ENCODE results near the gene OVCA2.

The OVCA2 gene

GRCh38 chr17:2065949-2066400 is 24.2 kb downstream of the OVCA2 start:
- no peak for DNase-seq (ENCODE audit: low spot score)

GRCh38 chr17:2067048-2067561 is 25.3 kb downstream of the OVCA2 start:
- no peak for DNase-seq (ENCODE audit: low spot score)

DNA sequence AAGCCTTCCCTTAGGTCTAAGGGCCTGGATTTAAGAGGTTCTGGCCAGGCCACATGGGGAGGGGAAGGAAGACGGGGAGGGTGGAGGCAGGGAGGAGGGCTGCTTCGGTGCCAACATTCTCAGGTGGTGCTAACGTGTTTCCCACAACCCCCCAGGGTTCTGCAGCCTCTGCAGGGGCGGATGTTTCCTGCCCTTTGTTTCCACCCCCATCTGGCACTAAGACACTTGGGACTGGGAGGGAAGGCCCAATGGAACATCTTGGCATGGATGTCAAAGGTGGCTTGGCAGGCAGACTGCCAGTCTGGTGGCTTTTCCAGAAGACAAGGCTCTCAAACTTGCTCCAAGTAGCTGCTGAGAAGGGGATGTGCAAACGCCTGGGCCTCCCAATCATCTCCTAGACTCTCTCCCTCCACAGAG is 25.8 kb downstream of the OVCA2 start:
- peak; percentile 64 for DNase-seq (ENCODE audit: low spot score)

DNA sequence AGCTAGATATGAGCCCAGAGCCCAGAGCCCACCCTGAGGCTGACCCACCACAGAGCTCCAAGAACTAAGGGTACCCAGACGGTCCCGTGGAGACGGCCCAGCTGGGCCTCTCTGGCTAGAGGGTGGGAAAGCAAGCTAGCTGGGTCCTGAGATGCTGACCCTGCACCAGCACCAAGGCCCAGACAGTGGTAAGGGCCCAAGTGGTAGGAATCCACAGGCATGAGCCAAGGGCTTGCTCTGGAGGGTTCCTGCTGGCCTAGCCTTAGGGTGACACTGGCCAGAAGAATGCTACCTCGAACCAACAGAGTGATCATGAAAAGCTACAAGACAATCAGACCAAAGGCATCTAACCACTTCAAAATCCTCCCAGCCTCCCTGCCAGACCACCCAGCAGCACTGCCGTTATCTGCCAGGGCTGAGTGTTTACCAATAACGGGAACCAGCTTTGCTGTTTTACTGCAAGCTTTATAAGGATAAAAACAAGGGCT is 26.3 kb downstream of the OVCA2 start:
- peak; percentile 83 for DNase-seq (ENCODE audit: low spot score)

GRCh38 chr17:2068519-2069051 is 26.8 kb downstream of the OVCA2 start:
- DNase-seq (ENCODE audit: low spot score), result no peak

GRCh38 chr17:2070241-2071023 is 28.6 kb downstream of the OVCA2 start:
- no peak for DNase-seq (ENCODE audit: low spot score)

DNA sequence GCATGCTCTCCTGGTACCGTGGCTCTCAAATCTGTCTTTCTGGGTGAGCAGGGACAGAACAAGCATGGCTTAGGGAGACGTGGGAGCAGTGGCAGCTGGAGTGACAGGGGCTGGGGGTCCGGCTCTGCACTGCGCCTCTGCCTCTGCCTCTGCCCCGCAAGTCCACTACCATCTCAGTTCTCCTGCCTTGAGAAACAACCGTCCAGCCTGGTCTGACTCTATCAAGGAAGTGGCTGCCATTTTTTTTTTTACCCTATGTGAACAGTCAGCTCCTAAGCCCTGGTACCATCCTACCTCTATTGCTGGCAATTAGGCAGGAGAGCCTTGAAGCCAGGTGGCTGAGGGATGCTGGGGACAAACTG is 29.2 kb downstream of the OVCA2 start:
- no peak for DNase-seq (ENCODE audit: low spot score)

- DNase-seq (ENCODE audit: low spot score), result no peak
These were observed 29.8 kb downstream of the OVCA2 start for GRCh38 chr17:2071455-2072281.

- DNase-seq (ENCODE audit: low spot score), result no peak
These were observed 33.1 kb downstream of the OVCA2 start for GRCh38 chr17:2074919-2075318.

DNA sequence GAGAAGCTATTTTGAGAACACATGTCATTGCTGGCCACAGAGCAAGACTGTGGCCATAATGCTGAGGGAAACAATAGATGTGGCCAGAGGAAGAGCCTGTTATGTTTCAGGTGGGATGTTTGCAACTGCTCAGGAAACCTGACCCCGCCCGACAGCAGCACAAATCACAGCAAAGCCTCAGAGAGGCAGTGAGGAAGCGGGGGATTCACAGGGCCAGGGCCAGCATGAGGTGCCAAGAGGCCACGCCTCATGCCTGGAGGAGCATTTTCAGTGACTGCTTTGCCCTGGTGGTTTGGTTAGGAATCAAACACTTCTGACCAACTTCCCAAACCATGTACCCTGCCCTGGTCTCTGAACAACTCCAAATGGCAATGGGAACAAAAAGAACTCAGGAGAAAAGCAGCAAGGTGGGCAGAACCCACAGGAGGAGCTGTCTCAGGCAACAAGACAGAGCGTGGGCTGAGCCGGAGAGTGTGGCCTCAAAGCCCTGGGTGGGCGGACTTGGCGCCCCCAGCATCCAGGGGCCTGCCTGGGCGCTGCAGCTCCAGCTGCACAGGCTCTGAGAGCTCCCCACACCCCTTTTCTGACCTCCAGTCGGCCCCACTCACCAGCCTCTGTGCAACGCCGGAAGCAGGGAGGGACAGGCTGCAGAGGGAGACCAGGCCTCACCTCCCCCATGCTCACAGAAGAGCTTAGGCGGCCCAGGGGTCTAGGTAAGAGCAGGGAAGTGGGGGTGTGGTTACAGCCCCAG is 33.7 kb downstream of the OVCA2 start:
- DNase-seq (ENCODE audit: low spot score), result peak; percentile 51

DNA sequence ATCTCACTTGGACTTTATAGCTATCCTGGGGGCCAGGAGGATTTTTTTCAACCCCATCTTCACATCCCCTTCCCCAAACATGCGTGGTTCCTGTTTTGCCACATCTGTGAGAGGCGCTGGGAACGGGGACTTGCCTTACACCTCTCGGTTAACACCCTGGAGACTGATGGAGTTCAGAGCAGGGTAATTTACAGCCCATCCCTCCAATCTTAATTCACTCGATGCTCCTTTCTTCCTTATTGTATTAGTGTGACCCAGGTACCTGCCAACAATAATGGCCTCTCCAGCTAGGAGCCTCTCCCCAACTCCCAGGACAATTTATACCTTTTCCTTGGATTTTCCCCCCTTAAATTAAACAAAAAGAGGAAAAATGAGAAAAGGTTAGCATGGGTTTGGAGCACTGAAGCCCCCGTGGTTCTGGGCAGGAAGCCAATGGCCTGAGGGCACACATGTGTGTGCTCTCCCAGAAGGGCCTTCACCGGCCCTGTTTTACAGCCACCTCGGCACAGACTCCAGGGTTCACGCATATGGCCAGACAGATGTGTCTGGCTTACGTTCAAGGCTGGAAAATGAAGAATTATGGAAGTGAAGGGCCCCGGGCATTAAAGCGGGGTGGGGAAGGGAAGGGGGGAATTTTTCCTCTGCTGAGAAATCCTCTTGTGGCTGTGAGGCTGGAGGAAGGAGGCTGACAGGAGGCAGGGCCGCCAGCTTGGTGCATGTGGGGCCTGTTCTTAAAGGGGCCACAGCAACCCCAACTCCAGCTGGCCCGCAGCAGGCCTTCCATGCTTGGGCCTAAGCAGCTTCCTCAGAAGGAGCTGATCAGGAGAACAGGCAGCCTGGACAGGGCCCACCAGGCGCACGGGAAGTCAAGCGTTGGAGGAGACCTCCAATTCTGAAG is 34.5 kb downstream of the OVCA2 start:
- DNase-seq (ENCODE audit: low spot score), result no peak

DNA sequence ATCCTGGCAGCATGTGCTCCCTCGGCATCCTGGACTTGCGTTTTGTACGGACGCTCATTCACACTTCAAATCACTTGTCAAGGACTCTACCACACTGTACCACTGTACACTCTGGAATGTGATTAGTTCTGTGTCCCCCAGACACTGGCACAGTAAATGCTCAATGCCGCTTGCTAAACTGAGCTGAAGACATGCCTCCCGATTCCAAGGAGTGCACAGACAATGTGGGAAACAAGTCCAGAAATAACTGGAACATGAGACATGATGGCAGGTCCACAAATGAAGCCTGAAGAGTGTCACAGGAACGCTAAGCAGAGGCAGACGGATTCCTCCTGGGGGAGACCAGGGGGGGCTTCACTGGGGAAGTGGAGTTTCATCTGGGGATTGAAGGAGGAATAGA is 35.2 kb downstream of the OVCA2 start:
- DNase-seq (ENCODE audit: low spot score), result no peak

DNA sequence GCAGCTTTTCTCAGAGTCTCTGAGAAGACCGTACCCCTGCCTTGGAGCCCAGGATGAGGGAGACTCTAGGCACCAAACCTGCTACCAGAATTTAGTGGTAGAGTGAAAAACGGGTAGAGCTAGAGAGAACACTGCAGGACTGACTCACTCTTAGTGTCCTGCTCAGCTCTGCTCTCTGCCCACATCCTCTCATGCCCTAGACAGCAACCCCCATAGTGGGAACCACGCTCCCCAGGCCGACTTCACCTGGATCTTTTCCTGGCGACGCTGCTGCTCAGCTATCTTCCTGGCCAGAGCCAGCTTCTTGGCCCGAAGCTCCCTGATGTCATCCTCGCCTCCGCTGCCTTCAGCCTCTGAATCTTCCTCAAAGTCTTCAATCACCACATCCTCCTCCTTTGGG is 39.7 kb downstream of the OVCA2 start:
- peak; percentile 55 for DNase-seq (ENCODE audit: low spot score)

GRCh38 chr17:2082003-2082781 is 40.4 kb downstream of the OVCA2 start:
- DNase-seq (ENCODE audit: low spot score), result peak; percentile 49

- no peak for DNase-seq (ENCODE audit: low spot score)
These were observed 41.8 kb downstream of the OVCA2 start for GRCh38 chr17:2083613-2084035.

- peak; percentile 69 for DNase-seq (ENCODE audit: low spot score)
These were observed 42.4 kb downstream of the OVCA2 start for GRCh38 chr17:2084036-2084765.

GRCh38 chr17:2084766-2085647 is 43.2 kb downstream of the OVCA2 start:
- peak; percentile 78 for DNase-seq (ENCODE audit: low spot score)

GRCh38 chr17:2085648-2085949 is 43.8 kb downstream of the OVCA2 start:
- peak; percentile 42 for DNase-seq (ENCODE audit: low spot score)

Data from GM03348 (cell line).